GM21576 (cell line): Measurements from ENCODE around the gene KRTCAP2.
A peak's percentile ranks its signal among the peaks of the same experiment; 100 is the strongest.

Source experiments
- ATAC-seq: cut with Tn5 transposase; IDR thresholded peaks from one replicate; pipeline ENCODE4 v1.9.1; 2021; ENCODE audit warnings: mild to moderate bottlenecking, moderate library complexity; ENCODE audit not compliant: unreplicated experiment

KRTCAP2 gene

DNA sequence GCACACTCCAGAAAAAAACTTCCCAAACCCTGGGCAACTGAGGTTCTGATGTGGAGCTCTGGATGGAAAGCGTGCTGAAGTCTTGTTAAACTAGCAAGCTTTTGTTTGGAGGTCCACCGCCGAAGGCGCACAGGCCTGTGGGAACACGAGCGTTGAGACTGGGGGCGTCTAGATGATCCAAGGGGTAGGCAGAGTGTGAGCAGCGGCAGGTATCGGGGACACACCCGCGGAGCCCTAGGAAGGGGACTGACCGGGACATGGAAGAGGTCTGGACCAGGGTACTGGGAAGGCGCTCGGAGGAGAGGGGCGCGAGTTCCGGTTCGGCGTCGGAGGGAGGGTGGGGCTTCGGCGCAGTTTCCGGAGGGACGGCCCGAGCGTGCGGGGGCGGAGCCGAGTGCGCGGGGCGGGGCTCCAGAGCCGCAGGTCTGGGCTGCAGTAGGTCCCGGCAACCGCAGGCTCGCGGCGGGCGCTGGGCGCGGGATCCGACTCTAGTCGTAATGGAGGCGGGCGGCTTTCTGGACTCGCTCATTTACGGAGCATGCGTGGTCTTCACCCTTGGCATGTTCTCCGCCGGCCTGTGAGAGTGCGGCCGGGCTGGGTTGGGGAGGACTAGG lies 37.6 kb downstream of the KRTCAP2 start, which contains the start of gene SLC50A1:
TSS of gene SLC50A1 (plus strand) at position 438 of the 614 bp plus-strand sequence. CDS start at position 498, 60 bp downstream.
- peak; percentile 55 for ATAC-seq

DNA sequence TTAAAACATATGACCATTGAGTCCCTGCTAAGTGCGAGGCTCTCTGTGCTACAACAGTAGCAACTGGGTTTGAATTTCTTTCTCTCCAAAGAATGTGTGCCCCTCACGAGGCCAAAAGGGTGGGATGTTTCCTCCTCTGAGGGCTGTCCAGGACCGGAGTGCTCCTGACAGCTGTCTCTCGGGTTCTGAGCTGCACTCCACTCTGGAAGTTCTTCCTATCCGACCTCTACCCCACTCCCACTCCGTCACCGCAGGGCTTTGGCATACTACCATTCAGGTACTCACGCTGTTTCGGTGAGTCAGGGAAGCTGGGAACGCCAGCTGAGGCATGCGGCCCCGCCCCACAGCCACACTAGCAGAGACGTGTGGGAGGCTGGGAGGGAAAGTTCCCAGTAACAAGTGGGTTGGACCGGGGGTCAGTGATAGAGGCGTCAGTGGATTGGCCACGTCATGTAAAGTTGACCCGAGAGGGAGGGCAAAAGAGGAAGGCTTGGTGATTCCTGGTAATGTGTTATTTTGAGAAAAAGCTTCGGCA lies 38.2 kb downstream of the KRTCAP2 start:
- ATAC-seq: no peak

DNA sequence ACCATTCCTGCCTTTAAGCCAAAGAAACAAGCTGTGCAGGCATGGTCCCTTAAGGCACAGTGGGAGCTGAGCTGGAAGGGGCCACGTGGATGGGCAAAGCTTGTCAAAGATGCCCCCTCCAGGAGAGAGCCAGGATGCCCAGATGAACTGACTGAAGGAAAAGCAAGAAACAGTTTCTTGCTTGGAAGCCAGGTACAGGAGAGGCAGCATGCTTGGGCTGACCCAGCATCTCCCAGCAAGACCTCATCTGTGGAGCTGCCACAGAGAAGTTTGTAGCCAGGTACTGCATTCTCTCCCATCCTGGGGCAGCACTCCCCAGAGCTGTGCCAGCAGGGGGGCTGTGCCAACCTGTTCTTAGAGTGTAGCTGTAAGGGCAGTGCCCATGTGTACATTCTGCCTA lies 38.8 kb downstream of the KRTCAP2 start:
- ATAC-seq: no peak

DNA sequence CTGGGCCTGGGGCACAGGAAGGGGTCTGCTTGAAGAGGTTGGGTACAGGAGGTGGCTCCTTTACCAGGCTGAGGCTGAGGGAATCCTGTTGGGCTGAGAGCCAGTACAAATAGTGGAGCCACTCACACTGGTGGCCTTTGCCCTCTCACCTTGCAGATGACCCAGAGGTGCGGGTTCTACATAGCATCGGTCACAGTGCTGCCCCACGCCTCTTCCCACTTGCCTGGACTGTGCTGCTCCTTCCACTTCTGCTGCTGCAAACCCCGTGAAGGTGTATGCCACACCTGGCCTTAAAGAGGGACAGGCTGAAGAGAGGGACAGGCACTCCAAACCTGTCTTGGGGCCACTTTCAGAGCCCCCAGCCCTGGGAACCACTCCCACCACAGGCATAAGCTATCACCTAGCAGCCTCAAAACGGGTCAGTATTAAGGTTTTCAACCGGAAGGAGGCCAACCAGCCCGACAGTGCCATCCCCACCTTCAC lies 39.3 kb downstream of the KRTCAP2 start:
- no peak for ATAC-seq

DNA sequence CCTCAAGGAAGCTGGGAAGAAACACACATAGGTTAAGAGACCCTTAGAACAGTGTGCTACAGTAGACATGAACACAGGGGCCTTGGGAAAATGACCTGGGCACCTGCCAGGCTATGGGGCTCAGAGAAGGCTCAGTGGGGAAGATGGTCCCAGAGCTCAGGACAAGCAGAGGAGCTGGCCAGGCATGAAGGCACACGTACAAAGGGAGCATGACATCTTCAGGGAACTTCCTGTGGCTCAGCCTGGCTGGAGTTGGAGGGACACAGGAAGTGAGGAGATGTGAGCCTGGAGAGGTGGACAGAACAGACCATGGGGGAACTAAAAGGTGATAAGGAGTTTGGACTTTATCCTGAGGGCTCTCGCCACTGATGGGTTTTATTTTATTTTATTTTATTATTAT lies 41.2 kb downstream of the KRTCAP2 start:
- ATAC-seq: no peak

DNA sequence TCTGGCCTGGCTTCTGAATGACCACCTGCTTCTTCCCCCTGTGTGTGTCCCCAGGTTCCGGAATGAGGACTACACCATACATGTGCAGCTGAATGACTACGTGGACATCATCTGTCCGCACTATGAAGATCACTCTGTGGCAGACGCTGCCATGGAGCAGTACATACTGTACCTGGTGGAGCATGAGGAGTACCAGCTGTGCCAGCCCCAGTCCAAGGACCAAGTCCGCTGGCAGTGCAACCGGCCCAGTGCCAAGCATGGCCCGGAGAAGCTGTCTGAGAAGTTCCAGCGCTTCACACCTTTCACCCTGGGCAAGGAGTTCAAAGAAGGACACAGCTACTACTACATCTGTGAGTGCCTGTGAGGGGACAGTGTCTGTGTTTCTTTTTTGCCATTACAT lies 41.8 kb downstream of the KRTCAP2 start:
- ATAC-seq: no peak

DNA sequence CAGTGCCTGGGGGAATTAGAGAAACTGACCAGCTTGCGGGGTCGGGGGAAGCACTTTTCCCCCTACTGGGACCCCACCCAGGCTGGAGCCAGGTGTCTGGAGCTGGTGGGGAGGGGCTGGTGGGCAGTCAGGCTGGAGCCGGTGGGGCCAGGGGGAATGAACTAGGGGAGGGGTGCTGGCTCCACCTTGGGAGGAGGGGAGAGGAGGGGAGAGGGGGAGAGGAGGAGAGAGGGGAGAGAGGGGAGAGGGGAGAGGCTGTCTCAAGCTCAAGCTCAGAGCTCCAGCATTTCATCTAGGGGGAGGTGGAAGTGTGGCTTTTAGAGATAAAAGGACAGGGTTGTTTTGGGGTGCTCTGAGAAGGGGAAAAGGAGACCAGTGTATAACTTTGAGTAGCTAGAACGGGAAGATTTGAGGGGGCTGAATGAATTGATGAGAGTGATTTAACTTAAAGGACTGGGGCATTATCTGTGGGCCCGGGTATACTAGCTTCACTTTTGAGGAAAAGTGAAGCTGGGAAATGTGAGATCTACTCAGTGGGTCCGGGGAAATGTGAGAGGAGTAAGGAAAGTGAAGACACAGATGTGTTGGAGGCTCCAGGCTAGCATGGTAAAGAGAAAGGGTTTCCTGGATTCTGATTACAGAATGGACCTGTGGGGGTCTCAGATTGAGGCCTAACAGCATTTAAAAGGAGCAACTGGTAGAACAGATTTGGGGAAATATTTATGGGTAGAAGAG lies 42.7 kb downstream of the KRTCAP2 start:
- ATAC-seq: no peak

DNA sequence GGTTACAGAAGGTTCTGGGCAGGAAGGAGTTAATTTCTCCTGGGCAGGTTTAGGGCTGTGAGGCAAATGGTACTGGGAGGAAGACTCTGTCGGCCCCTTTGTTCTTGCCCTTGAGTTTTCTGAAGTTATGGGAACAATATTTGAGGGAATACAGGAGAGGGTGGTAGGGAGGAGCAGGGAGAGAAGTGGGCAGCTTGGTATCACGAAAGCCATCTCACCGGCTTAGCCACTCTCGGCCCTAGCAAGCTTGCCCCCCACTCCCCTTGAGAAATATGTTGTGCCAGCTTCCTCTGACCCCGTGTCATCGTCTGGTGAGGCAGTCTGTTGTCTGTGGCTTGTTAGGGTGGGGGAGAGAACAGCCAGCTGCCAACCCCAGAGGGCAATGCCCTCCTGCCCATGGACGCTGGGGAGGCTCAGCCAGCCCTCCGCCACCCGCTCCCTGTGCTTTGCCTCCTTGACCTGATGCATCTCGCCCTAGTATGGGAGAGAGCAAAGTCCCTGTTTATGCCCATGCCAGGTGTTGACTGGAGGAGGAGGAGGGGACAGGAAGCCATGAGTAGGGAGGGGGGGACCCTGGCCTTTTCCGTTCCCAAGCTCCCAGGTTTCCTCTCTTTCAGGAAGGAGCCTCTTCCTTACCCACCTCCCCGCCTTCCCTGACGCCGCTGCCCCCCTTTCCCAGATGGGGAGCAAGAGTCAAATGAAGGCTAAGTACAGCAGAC lies 44.2 kb downstream of the KRTCAP2 start:
- no peak for ATAC-seq

DNA sequence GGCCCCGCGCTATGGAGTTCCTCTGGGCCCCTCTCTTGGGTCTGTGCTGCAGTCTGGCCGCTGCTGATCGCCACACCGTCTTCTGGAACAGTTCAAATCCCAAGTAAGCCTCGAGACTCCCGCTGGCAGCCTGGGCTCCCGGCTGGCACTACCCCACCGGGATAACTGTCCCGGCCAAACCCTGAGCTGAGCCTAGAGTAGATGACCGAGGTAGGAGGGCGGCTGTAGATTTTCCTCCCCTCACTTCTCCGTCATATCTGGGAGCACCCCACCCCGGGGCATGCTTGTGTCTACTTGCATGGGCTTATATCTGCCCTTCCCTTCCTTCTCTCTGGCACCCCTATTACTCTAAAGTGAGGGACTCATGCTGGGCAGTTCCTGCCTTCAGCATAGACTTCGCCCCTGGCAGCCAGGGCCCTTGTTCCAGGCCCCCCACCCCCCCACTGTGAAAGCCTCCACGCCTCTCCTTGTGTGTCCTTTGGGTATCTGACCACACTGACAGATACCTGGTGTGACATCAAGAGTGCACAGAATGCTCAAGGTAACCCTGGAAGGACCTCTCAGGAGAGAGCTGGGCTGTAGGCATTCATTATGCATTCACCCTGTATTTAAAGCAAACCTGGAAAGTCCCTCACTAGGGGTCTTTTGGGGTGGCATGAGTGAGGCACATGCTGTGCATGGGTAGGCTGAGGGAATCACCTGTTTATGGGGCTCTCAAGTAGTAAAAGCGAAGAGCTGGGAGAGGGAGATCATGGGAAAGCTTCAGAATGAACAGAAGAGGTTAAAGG lies 44.9 kb downstream of the KRTCAP2 start:
- no peak for ATAC-seq

DNA sequence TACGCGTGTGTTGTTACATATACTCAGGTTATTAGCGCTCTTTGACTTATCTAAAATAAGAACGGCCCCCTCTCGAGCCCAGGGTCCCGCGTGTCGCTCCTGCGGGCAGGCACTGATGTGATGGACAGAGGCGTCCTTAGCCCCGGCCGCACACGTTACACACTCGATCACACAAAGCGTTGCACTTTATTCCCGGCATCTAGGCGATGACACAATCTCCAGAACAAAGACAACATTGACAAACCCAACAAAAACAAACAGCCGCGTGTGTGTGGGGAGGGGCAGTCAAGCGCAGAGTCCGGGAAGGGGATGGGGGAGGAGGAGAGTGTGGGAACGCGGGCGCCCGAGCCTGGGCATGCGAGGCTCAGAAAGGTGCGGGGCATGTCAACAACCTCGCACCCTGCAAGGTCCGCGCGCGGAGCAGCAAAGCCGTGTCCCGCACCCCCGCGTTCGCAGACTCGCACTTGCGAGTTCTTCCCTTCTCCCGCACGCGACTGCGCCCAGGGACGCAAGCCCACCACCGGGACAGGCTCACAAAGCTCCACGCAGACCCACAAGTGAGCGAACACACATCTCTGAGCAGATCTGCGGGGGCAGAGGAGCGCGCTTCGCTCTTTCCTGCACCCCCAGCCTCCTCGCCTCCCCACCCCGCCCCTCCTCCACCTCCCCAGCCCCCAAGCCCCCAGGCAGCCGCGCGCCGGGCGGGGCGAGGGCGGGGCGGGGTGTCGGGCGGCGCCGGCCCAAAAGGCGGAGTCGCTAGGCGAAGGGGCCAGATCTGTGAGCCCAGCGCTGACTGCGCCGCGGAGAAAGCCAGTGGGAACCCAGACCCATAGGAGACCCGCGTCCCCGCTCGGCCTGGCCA lies 45.8 kb downstream of the KRTCAP2 start, which contains the start of gene EFNA1:
TSS of gene EFNA1 (plus strand) at position 772 of the 862 bp plus-strand sequence. CDS start 102 bp downstream, outside the sequence.
- ATAC-seq: no peak

DNA sequence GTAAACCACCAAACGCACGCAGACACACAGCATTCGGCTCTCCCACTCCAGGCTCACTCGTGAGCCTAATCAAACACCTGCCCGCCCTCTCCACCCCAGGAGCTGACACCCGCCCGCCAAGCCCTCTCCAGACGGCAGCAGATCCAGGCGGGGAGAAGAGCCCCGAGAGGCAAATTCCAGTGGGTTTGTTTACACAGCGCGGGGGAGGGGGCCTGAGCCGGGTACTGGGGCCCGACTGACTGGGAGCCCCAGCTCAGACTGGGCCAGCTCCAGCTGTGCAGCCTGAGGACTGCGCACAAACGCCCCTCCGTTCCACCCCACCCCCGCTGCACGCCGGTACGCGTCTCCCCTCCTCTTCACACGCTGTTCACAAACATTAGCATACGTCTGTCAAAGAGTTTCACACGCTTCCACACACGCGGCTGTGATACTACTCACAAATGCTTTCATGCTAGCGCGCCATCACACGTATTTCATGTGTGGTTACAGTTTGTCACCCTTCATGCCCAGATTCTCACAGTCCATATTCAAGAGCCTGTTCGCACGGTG lies 46.5 kb downstream of the KRTCAP2 start:
- ATAC-seq: no peak

DNA sequence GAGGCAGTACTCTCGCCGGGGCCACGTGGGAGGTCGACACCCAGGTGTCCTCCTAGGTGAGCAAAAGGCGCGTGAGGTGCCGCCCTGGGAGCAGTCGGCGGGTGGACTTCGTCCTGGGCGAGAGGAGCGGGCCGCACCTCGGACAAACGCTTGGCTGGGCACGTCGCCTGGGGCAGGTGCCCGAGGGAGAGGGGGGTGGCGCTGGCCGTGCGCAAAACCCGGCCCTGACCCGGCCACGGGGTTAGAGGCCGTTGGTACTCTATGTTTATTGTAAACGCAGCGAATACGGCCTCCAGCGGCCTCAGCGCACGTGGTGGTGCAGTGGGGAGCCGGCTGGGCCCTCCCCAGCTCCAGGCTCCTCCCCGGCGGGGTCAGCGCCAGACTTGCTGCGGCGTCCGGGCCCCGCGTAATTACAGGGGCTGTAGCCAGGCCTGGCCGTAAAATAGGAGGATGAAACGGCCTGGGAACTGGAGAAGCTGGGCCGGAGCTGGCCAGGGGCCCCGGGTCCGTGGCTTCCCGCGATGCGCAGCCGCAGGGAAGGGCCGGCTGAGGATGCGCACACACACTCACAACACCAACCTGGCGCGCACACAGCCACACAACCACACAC lies 47.1 kb downstream of the KRTCAP2 start:
- no peak for ATAC-seq

DNA sequence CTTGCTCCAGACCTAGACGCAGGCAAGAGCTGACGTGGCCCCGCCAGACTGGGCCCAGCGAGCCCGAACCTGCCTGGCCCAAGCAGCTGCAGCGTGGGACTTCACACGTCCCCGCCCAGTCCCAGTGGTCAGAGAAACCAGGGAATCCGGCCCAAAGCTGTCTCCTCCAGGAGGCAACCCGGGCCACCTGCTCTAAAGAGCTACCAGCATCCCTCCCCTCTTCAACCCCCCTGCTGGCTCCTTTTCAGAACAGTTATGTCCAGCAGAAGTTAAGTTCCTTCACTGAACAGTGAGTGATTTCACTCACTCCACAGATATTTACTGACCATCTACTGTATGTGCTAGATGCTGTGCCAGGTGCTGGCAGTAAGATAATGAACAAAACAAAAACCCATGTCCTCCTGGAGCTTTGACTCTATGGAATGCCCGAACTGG lies 47.6 kb downstream of the KRTCAP2 start:
- ATAC-seq: no peak

DNA sequence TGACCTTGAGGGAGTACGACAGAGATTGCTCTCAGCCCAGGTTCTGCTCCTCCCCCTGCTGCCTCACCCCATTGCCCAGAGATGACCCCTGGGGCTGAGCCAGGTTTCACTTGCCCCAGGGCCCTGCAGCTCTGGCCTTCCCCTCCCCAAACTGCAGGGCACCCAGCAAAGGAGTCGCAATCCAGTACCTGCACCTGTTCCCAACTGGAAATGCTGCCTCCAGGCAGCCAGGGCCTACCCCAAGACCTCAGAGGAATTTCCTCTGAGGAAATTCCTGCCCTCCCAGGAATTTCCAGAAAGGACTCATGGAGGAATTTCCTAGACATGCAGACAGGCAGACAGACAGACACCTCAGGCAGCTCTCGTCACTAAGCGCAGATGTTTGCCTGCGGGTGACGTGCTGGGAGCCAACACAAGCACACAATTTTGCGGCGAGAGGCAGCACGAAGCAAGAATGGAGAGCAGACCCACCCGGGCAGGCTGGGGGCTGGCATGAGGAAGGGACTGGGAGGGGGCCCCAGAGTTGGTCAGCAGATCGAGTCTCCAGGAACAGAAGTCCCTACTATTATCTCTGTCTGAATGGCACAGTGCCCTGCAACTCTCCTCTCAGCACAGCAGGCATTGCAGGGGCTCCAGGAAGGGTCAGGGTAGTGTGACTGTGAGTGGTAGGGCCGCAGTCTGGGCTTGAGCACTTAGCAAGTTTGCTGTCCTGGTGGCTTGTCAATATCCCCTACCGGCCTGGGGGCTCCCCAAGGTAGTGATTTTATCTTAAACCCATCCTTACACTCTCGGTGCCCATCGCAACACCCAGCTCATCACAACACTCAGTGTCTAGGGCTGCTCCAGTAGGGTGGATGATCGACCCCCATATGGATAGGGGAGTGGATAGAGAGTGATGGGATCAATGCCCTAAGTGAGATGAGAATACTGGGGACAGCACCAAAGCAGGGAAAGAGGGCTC lies 48.3 kb downstream of the KRTCAP2 start:
- ATAC-seq: no peak

DNA sequence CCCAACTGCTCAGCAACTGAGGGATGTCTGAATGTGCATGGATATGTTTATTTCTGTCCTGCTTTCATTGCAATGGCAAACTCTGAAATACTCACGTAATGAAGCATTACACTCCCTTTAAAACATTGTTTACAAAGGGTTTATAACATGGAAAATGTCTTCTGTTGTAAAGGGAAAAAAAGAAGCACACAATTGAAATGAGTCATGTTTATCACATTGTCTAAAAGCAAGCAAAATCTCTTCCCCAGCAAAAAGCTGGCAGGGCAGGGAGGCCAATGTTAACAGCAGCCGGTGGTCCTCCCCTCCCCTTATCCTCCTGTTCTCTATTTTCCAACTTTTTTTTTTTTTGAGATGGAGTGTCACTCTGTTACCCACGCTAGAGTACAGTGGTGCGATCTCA lies 49.3 kb downstream of the KRTCAP2 start:
- no peak for ATAC-seq

DNA sequence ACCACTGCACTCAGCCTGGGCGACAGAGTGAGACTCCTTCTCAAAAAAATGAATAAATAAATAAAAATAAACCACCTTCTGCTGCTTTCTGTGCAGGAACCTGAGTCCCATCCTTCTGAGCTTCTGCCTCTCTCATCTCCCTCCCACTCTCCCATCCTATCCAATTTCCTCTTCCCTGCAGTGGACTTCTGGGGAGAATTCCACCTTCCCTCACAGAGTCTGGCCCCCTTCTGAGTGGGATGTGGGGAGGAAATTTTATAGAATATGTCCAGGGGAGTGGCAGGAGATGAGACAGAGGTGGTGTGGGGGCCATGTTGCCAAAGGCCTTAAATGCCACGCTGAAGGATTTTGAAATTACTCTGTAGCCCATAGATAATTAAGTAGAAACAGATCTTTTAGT lies 50.8 kb downstream of the KRTCAP2 start:
- no peak for ATAC-seq

DNA sequence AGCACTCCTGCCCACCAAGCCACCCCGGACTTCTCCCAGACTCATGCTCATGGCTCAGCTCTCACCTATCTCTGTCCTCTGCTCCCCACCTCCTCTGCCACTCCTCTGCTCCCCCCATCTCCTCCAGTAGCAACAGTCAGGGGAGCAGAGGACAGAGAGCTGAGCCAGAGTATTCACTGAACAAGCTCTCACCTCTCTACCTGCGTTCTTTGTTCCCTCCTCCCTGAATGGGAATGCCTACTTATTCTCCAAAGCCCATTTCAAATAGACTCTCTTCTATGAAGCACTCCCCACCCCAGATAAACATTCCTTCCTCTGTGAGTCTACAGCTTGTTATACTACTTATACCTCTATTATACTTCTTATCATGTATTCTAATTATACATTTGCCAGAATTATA lies 51.9 kb downstream of the KRTCAP2 start:
- no peak for ATAC-seq

DNA sequence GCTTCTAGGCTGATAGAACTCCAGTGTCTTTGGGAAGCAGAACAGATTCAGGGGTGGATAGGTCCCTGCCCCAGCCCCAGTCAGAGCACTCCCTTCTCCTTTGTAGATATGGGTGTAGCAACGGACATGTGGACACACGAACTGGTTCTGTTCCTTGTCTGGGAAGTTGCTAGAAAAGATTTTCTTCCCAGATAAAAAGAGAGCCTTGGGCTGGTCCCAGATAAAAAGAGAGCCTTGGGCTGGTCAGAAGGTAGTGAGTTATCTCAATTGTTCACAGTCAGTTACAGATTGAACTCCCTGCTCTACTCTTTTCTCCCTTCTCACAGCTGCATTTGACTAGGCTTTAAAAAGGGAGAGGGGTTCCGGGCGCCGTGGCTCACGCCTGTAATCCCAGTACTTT lies 52.9 kb downstream of the KRTCAP2 start:
- no peak for ATAC-seq
